Dermis microvascular lymphatic vessel endothelial cell (primary cell): ENCODE measurements around the gene SELENOO. TPM values are rescaled to one million over a fixed set of nuclear protein-coding genes. Genes with fewer than 3 reads are reported as not detected.

Experiments
- DNase-seq, 2 donors: peaks; one replicate each; pipeline versions ENCODE4 v3.0.0 to v3.0.0-alpha.2; 2010; ENCODE audit warnings: low read depth in 2 of 2
- total RNA-seq: library from RNA; depleted of rRNA; stranded (reverse); fragments of >200 nt; gene quantifications from 2 replicates; pipeline ENCODE4 v1.2.1, GENCODE V29; 2014

Gene SELENOO
- total RNA-seq, 1 donor from 2014 or later, result 15.8 TPM

GRCh38 chr22:50232481-50233151 lies 31.8 kb downstream of the SELENOO start:
- DNase-seq, result no peak

GRCh38 chr22:50233223-50233622 lies 32.4 kb downstream of the SELENOO start:
- DNase-seq, result no peak

GRCh38 chr22:50236731-50237409 lies 36.1 kb downstream of the SELENOO start:
- peak in 1 of 2 donors; percentile 39 for DNase-seq

- peak in 1 of 2 donors; percentile 19 for DNase-seq
These were observed 37.9 kb downstream of the SELENOO start for GRCh38 chr22:50238755-50239154.

GRCh38 chr22:50242406-50242949 lies 41.7 kb downstream of the SELENOO start:
- DNase-seq, result no peak

GRCh38 chr22:50243685-50244419 lies 43.0 kb downstream of the SELENOO start:
- DNase-seq, result peak in 1 of 2 donors; percentile 19

GRCh38 chr22:50244420-50245213 lies 43.8 kb downstream of the SELENOO start, which contains the start of gene TUBGCP6:
Gene TUBGCP6 (minus strand): TSS chr22:50245023. CDS start chr22:50244459, 564 bp downstream.
- DNase-seq, result peak; percentile 80 to 95

GRCh38 chr22:50245214-50246072 lies 44.6 kb downstream of the SELENOO start:
- no peak for DNase-seq

GRCh38 chr22:50246242-50247175 lies 45.7 kb downstream of the SELENOO start:
- DNase-seq, result no peak

- DNase-seq, result peak; percentile 66 to 77
These were observed 46.9 kb downstream of the SELENOO start for GRCh38 chr22:50247748-50248147.

GRCh38 chr22:50248196-50249081 lies 47.6 kb downstream of the SELENOO start:
- no peak for DNase-seq

GRCh38 chr22:50249341-50250248 lies 48.8 kb downstream of the SELENOO start:
- no peak for DNase-seq

GRCh38 chr22:50250249-50250554 lies 49.4 kb downstream of the SELENOO start:
- DNase-seq, result no peak

GRCh38 chr22:50250555-50251476 lies 50.0 kb downstream of the SELENOO start, which contains the start of gene HDAC10:
Gene HDAC10 (minus strand): TSS chr22:50251265. CDS start chr22:50251032, 233 bp downstream.
- DNase-seq, result peak in 1 of 2 donors; percentile 82

GRCh38 chr22:50251477-50252081 lies 50.8 kb downstream of the SELENOO start:
- DNase-seq, result no peak
